ENCODE measurements around the gene SLC35E2B.

SLC35E2B gene

GRCh38 chr1:1622788-1623094 lies 69.9 kb downstream of the SLC35E2B start:
- H2AFZ ChIP-seq (ENCODE audit: low read length): no peak overlapping the region
- H3K27ac ChIP-seq (ENCODE audit: low read depth, low read length, poor library complexity, severe bottlenecking): no peak overlapping the region
- peaks cover 6% of the 10 kb centered on the region for H3K4me1 ChIP-seq (ENCODE audit: insufficient read depth, low read length, severe bottlenecking)
- TF ChIP-seq EZH2 (IDR thresholded peaks at IDR 0.05; ENCODE audit: borderline replicate concordance, low read length) (no peak), CTCF (IDR thresholded peaks at IDR 0.05; ENCODE audit: low read length) (no peak)
- H3K27me3 ChIP-seq (ENCODE audit: insufficient read depth, low read length): no peaks in the 10 kb centered on the region; the same call in 1 of the 2 replicates
- H3K36me3 ChIP-seq (ENCODE audit: insufficient read depth, low read length): no peaks in the 10 kb centered on the region; the same call in 1 of the 2 replicates
- H3K9me2 ChIP-seq (ENCODE audit: low read depth, low read length): no peaks in the 10 kb centered on the region
- H3F3A ChIP-seq (ENCODE audit: insufficient read depth, low read length): no peaks in the 10 kb centered on the region
- no peak overlapping the region for H3K4me2 ChIP-seq (ENCODE audit: low read length)
- no peaks in the 10 kb centered on the region for H3K79me2 ChIP-seq (ENCODE audit: insufficient read depth, low read length)
- H4K20me1 ChIP-seq (ENCODE audit: insufficient read depth, low read length): no peaks in the 10 kb centered on the region
- H3K9me3 ChIP-seq (ENCODE audit: low read length): no peaks in the 10 kb centered on the region
- no peak overlapping the region for H3K4me3 ChIP-seq (ENCODE audit: low read depth, low read length, poor library complexity, severe bottlenecking)
- no peak overlapping the region for H3K9ac ChIP-seq (ENCODE audit: low read length)

GRCh38 chr1:1622010-1622787 lies 70.4 kb downstream of the SLC35E2B start:
- Histone ChIP-seq H3K27me3 (ENCODE audit: insufficient read depth, low read length) (no peaks in the 10 kb centered on the region; the same call in 1 of the 2 replicates), H3K4me1 (ENCODE audit: insufficient read depth, low read length, severe bottlenecking) (peaks cover under 1% of the 10 kb centered on the region), H3K4me2 (ENCODE audit: low read length) (no peak overlapping the region), H4K20me1 (ENCODE audit: insufficient read depth, low read length) (no peaks in the 10 kb centered on the region), H3K4me3 (ENCODE audit: low read depth, low read length, poor library complexity, severe bottlenecking) (no peak overlapping the region), H3K9me3 (ENCODE audit: low read length) (no peaks in the 10 kb centered on the region), H3K27ac (ENCODE audit: low read depth, low read length, poor library complexity, severe bottlenecking) (no peak overlapping the region), H2AFZ (ENCODE audit: low read length) (no peak overlapping the region), H3F3A (ENCODE audit: insufficient read depth, low read length) (no peaks in the 10 kb centered on the region), H3K9me2 (ENCODE audit: low read depth, low read length) (no peaks in the 10 kb centered on the region), H3K9ac (ENCODE audit: low read length) (no peak overlapping the region), H3K36me3 (ENCODE audit: insufficient read depth, low read length) (no peaks in the 10 kb centered on the region; the same call in 1 of the 2 replicates), H3K79me2 (ENCODE audit: insufficient read depth, low read length) (no peaks in the 10 kb centered on the region)
- TF ChIP-seq EZH2 (IDR thresholded peaks at IDR 0.05; ENCODE audit: borderline replicate concordance, low read length): no peak

GRCh38 chr1:1621173-1622009 lies 71.2 kb downstream of the SLC35E2B start:
- Histone ChIP-seq H3K4me3 (ENCODE audit: low read depth, low read length, poor library complexity, severe bottlenecking) (no peak overlapping the region), H3K9me2 (ENCODE audit: low read depth, low read length) (no peaks in the 10 kb centered on the region), H4K20me1 (ENCODE audit: insufficient read depth, low read length) (no peaks in the 10 kb centered on the region), H3K9me3 (ENCODE audit: low read length) (no peaks in the 10 kb centered on the region), H3K9ac (ENCODE audit: low read length) (no peak overlapping the region), H3F3A (ENCODE audit: insufficient read depth, low read length) (no peaks in the 10 kb centered on the region), H3K27me3 (ENCODE audit: insufficient read depth, low read length) (no peaks in the 10 kb centered on the region; the same call in 1 of the 2 replicates), H3K27ac (ENCODE audit: low read depth, low read length, poor library complexity, severe bottlenecking) (no peak overlapping the region), H3K36me3 (ENCODE audit: insufficient read depth, low read length) (no peaks in the 10 kb centered on the region; the same call in 1 of the 2 replicates), H3K79me2 (ENCODE audit: insufficient read depth, low read length) (no peaks in the 10 kb centered on the region), H3K4me2 (ENCODE audit: low read length) (no peak overlapping the region), H2AFZ (ENCODE audit: low read length) (no peak overlapping the region), H3K4me1 (ENCODE audit: insufficient read depth, low read length, severe bottlenecking) (peaks cover 7% of the 10 kb centered on the region)
- TF ChIP-seq EZH2 (IDR thresholded peaks at IDR 0.05; ENCODE audit: borderline replicate concordance, low read length): no peak
- no peak for TF ChIP-seq CTCF (IDR thresholded peaks at IDR 0.05; ENCODE audit: low read length)
